NCI-H1092 treated with DMSO at 0.1 percent for 48 hours (cell line): ENCODE measurements around the gene LRBA.
"Not testable (repeated sequence)": the region's sequence is repeated elsewhere in the genome, so short reads cannot be mapped to it uniquely, and the experiment has no call there.

Experiments
- DNase-seq: peaks from one replicate; lab custom pipeline; 2025; lab: John Stamatoyannopoulos, UW

The LRBA gene

DNA sequence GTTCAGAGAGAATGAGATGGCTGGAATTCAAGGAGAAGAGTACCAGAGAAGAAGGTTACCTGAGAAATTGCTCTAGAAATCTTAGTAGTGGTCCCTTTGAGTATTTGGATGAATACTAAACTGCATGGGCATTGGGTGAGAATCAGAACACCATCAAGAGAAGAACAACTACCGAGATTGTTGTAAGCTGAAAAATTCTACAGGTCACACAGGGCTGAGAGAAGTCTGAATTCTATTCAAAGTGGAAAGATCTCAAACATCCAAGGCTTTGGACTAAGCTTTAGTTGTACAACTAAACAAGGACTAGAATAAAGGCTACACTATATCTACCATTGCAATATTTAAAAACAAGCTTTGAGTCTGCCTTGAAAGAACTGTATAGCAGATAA is 40.8 kb downstream of the LRBA start:
- DNase-seq, result no peak

DNA sequence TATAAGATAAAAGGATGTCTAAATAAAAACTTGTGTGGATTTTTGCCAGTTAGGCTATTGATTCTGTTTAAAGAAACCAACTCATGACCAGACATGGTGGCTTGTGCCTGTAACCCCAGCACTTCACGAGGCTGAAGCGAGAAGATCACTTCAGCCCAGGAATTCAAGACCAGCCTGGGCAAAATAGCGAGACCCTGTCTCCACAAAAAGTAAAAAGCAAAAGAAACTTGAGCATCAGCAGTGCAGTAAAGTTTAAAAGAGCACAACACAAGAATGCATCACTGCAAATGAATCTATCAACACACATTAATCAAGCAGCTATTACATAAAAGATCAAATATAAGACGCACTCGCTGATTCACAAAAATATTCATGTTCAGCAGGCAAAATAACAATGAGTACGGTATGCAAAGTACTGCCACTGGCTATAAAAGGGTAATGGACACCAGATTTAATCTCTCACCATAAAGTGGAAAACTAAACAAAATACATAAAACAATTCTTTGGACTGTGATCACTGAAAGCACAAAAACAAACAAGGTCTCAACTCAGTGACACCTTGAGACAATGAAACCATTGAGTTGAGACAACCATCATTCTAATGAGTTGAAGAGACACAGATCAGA is 41.3 kb downstream of the LRBA start:
- DNase-seq, result no peak

DNA sequence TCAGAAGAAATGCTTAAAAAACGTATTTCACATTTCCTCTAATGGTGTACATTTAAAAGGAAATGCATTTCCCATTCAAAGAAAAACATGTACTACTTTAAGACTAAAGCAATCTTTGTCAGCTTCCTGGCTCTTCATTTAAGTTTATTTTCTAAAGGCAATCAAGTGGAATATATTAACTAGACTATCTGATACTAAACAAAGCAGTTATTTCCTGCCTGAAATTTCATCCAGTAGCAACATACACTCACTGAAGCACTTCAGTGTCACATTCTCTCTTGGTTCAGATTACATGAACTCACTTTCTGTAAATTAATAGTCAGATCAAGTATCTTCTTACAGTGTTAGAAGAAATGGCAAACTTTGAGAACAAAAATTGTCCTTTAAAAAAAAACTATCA is 42.5 kb downstream of the LRBA start:
- DNase-seq, result no peak

DNA sequence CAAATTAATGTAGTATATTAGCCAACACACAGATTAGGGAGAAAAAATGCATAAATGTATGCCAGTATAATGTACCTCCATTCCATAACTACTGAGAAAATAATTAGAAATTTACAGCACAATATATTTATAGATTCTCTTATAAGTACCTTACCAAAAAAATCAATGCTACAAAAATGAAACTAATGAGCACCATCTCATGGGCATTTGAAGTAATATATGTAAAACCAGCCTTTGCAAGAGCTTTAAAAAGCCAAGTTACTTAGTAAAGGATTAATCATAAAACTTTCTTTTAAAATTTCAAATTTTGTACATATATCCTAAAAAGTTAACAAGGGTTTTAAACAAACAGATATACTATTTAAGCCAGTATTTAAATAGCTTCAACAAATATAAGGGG is 43.2 kb downstream of the LRBA start:
- DNase-seq, result no peak

DNA sequence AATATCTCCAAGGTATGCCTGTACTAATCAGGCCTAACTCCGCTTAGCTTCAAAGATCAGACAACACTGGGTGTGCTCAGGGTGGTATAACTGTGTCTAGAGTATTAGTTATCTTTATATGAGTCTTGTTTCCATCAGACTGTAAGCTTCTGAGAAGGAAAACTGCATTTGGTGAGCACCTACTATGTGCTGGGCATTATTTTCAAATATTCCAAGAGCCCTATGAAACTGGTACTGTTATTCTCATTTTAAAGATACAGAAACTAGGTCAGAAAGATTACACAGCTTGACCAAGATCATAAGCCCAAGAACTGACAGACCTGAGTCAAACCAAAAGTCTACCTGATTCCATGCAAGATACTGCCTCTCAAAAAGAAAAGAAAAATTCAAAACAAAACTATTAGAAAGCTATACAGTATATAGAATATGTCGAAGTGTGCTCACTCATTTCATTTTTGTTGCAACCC is 44.4 kb downstream of the LRBA start:
- no peak for DNase-seq

DNA sequence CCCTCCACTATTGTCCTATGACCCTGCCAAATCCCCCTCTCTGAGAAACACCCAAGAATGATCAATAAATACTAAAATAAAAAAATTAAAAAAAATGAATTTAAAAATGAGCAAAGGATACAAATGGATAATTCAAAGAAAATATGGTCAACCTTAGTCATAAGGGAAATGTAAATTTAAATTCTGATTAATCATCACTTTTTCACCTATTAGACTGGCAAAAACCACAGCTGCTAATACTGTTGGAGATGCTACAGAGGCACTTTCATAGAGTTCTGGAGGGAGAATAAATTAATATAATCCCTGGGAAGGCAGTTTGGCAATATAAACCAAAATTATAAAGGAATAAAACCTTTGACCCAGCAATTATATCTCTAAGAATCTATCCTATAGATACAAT is 50.3 kb downstream of the LRBA start:
- DNase-seq, result no peak

DNA sequence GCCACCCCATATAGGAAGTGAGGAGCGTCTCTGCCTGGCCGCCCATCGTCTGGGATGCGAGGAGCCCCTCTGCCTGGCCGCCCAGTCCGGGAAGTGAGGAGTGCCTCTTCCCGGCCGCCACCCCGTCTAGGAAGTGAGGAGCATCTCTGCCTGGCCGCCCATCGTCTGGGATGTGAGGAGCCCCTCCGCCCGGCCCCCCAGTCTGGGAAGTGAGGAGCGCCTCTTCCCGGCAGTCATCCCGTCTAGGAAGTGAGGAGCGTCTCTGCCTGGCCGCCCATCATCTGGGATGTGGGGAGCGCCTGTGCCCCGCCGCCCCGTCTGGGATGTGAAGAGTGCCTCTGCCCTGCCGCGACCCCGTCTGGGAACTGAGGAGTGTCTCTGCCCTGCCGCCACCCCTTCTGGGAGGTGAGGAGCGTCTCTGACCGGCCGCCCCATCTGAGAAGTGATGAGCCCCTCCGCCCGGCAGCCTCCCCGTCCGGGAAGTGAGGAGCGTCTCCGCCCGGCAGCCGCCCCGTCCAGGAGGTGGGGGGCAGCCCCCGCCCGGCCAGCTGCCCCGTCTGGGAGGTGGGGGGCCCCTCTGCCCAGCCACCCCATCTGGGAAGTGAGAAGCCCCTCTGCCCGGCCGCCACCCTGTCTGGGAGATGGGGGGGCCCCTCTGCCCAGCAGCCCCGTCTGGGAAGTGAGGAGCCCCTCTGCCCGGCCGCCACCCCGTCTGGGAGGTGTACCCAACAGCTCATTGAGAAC is 51.3 kb downstream of the LRBA start:
- DNase-seq, result not testable (repeated sequence)

DNA sequence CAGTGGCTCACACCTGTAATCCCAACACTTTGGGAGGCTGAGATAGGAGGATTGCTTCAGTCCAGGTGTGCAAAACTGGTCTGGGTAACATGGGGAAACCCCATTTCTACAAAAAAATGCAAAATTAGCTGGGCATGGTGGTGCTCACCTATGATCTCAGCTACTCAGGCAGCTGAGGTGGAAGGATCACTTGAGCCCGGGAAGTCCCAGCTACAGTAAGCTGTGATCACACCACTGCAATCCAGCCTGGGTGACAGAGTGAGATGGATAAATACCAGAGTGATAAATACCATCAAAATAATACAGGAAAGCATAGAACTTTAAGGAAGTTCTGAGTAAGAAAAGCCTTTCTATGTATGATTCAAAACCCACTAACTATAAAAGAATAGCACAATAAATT is 52.8 kb downstream of the LRBA start:
- no peak for DNase-seq

DNA sequence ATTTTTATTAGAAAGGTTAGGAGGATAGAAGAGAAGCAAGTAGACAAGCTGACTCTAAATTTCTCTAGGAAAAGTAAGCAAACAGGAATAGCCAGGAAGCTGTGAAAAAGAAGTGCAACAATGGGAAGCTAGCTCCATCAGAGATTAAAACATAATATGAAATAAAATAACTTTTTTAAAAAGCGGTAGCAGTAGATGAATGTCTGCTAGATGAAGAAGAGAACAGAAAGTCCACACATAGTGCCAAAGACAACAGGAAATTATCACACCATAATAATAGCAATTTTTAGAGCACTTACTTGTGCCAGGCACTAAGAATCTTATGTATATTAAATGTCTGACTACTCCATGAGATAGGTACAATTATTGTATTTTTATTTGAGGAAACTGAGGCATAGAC is 53.5 kb downstream of the LRBA start:
- DNase-seq, result no peak

DNA sequence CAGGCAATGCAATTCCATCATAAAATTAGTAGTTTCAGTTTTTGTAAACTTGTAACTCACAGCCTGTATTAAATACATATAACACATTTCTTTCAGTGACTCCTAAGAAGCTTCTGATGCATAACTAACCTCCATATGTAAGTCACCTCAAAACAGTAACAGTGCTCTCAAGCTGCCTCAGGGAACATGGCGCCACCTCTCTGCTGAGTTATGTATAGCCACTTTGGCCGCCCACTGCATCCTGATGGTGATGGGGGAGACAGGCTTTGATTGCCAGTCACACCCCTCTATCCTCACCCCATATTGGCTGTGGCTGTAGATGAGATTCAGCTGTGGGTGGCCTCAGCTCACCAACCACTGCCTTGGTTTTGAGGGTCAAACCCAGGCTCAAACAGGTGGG is 54.3 kb downstream of the LRBA start:
- no peak for DNase-seq

DNA sequence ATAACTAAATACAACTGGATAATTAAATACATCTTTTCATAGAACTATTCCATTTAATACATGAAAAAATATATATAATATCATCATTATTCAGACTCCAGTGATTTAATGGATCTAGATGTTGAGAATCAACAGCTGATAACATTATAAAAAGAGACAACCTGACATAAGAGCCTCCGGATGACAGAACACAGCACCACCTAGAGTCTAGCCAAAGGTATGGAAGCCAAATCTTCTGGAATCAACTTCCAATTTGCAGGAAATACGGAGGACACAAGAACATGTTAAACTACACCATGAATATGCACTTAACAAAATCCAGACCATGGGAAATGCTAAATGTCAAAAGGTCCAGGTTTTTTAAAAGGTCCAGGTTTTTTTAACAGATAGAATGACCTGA is 55.0 kb downstream of the LRBA start:
- no peak for DNase-seq

DNA sequence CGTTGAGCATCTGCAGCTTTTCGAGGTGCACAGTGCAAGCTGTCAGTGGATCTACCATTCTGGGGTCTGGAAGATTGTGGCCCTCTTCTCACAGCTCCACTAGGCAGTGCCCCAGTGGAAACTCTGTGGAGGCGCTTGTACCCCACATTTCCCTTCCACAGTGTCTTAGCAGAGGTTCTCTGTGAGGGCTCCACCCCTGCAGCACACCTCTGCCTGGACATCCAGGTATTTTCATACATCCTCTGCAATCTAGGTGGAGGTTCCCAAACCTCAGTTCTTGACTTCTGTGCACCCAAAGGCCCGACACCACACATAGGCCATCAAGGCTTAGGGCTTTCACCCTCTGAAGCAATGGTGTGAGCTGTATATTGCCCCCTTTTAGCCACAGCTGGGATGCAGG is 57.1 kb downstream of the LRBA start:
- not testable (repeated sequence) for DNase-seq

DNA sequence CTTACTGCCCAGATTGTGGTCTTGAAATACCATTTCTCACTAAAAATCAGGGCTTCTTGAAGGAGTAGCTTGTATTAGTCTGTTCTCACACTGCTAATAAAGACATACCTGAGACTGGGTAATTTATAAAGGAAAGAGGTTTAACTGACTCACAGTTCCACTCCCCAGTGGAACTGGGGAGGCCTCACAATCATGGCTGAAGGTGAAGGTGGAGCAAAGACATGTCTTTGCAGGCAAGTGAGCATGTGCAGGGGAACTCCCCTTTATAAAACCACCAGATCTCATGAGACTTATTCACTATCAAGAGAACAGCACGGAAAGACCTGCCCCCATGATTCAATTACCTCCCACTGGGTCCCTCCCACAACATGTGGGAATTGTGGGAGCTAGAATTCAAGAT is 58.0 kb downstream of the LRBA start:
- not testable (repeated sequence) for DNase-seq

DNA sequence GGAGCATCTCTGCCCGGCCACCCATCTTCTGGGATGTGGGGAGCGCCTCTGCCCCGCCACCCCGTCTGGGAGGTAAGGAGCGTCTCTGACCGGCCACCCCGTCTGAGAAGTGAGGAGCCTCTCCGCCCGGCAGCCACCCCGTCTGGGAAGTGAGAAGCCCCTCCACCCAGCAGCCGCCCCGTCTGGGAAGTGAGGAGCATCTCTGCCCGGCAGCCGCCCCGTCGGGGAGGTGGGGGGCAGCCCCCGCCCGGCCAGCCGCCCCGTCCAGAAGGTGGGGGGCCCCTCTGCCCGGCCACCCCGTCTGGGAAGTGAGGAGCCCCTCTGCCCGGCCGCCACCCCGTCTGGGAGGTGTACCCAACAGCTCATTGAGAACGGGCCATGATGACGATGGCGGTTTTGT is 61.2 kb downstream of the LRBA start:
- DNase-seq, result not testable (repeated sequence)

DNA sequence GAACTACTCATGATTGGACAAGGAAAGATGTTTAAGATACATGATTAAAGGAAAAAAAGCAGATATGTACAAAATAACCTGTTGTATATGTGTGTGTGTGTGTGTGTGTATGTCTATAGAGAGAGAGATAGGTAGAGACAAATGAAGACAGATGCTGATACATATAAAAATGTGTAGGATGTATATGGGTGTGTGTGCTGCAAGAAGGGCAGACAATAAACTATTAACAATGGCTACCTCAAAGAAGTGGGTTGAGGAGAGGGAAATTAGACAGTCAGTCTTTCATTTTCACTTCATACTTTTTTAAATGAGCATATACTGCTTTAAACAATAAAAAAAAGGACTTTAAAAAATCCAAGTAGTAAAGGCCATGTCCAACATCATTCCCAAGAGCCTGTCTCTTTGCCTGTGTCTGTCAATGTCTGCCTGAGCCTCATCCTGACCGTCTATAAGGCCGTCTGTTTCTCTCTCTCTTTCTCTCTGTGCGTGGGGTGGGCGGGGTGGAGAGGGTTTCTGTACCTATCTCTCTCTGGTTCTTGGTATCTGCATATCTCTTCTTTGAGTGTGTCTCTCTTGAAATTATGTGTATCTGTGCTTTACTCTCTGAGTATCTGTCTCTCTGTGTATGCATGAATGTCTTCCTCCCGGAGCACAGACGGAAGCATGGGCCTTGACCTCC is 62.8 kb downstream of the LRBA start:
- no peak for DNase-seq

DNA sequence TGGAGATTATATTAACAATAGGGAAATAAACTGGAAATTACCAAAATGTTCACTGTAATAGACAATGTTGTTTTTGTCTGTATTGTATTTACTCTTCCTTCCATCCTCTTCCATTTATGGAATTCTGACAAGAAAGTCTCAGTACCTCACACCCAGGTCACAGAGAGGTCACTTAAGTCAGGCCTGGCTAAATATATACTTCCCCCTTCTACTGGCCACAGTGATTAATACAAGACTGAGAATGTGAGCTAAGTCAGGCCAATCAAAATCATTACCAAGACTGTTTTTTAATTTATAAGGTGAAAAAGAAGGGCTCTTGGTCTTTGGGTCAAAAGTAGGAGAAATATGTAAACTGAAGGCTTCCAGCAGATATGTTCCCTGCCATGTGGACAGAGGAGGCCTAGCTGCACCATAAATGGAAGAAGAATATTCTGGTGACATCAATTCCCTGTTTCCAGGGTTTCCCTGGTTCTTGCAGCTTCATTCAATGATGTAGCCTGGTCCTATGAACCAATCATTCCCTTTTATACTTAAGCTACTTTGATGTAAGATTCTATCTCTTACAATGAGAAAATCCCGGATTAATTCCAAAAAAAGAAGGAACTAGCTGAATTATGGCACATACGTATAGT is 64.3 kb downstream of the LRBA start:
- no peak for DNase-seq

DNA sequence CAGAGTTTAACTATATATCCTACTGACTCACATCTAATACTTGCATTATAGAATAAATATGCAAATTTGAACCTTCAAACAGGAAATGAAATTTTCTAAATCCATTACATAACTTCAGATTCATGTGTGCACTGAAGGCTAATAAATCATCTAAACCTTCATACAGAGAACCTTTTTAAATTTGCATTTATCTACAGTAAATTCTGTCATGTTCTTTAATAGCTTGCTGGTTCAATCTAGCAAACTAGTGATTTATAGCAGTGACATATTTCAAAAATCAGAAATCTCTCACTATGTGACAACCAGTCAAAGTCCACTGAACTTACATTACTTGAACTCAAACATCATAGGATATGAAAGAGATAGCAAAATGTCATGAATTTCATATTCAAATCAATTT is 65.1 kb downstream of the LRBA start:
- DNase-seq, result no peak

DNA sequence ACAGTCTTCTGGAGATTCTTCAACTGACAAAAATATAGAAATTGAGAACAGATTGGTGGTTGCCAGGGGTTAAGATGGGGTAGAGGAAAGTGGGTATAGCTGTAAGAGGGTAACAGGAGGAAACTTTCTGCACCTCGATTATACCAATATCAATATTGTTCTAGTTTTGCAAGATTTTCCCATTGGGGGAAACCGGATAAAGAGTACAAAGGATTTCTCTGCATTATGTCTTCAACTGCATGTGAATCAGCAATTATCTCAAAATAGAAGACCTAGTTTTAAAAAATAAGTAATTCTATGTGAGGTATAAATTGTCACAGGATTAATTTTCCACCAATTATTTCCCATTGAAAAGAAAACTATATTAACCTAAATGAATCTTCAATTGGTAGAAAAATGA is 65.7 kb downstream of the LRBA start:
- no peak for DNase-seq

DNA sequence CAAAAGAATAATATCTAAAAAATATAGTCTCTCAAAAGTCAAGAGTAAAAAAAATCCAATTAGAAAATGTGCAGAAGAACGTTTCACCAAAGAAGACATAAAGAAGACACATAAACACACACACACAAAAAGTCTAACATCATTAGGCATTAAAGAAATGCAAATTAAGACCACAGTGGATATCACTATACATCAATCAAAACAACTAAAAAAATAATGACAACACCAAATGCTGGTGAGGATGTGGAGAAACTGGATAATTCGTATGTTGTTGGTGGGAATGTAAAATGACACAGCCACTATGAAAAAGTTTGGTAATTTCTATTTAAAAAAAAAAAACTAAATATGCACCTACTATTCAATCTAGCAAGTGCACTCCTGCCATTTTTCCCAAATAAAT is 66.4 kb downstream of the LRBA start:
- DNase-seq, result no peak

DNA sequence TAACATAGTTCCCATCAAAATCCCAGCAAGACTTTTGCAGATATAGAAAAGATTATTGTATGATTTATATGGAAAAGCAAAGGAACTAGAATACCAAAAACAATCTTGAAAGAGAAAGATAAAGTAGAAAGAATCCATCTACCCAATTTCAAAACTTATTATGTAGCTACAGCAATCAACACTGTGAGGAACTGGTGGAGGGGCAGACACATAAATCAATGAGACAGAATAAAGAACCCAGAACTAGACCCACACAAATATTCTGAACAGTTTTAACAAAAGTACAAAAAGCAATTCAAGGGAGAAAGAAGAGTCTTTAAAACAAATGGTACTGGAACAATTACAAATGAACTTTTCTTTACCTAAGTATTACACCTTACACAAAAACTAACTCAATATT is 67.0 kb downstream of the LRBA start:
- no peak for DNase-seq

DNA sequence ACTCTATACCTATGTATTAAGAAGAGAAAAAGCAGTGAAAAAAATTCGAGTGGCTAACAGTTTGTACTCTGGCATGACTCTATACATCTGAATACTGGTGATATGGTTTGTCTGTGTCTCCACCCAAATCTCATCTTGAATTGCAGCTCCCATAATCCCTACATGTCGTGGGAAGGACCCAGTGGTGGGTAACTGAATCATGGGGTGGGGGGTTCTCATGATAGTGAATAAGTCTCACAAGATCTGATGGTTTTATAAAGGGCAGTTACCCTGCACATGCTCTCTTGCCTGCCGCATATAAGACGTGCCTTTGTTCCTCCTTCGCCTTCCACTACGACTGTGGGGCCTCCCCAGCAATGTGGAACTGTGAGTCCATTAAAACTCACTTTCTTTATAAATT is 70.4 kb downstream of the LRBA start:
- DNase-seq, result no peak

DNA sequence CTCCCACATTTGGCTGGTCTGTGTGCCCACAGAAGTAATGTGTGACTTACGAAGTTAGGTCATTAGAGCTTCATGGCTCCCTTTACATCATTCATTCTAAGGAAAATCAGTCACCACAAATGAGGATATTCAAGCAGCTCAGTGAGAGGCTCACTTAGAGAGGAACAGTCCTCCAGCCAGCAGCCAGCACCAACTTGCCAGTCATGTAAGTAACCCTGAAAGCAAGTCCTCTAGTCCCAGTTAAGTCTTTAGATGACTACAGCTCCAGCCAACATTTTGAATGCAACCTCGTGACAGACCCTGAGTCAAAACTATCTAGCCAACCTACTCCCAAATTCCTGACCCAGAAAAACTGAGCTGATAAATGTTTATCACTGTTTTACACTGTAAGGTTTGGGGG is 71.3 kb downstream of the LRBA start:
- DNase-seq, result no peak

DNA sequence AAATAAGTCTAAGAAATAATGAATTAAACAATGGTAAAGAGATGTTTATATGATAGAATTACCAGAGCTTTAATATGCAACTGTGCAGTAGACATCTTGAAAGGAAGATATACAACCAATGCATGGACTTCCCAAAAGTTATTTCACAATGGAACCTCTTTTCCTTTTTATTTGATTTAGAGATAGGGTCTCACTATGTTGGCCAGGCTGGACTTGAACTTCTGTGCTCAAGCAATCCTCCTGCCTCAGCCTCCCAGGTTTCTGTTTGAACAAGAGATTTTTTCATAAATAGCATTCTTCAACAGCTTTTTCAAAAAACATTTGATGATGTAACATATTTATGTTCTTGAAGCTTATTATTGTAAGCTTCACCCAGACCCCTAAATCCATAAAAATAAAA is 72.0 kb downstream of the LRBA start:
- DNase-seq, result no peak
